ENCODE results near the gene HDAC2. TPM values are rescaled to one million over a fixed set of nuclear protein-coding genes. Genes with fewer than 3 reads are reported as not detected.
"Not testable (repeated sequence)": the region's sequence is repeated elsewhere in the genome, so short reads cannot be mapped to it uniquely, and the experiment has no call there.

Gene HDAC2
- total and polyA plus RNA-seq, 2 experiments from 2014 or later, result 343 to 355 TPM

GRCh38 chr6:113989675-113990074, 18.7 kb upstream of the HDAC2 start (continued):
- no peak for TF ChIP-seq ZNF462 (CRISPR knock-in tag; IDR thresholded peaks at IDR 0.05)
- TF ChIP-seq CREB1 (CRISPR knock-in tag; IDR thresholded peaks at IDR 0.05; ENCODE audit: low read depth), result no peak
- no peak for TF ChIP-seq STAT1 (IDR thresholded peaks at IDR 0.05; ENCODE audit: unreplicated experiment)
- TF ChIP-seq ZNF331 (CRISPR knock-in tag; IDR thresholded peaks at IDR 0.05; ENCODE audit: low read depth), result no peak
- TF ChIP-seq POLR2AphosphoS5 (IDR thresholded peaks at IDR 0.05; ENCODE audit: low read depth), result no peak

- H3K9me2 ChIP-seq (ENCODE audit: insufficient read depth); H3K4me2 ChIP-seq; H3K4me3 ChIP-seq; H4K20me1 ChIP-seq (replicated peaks; ENCODE audit: insufficient read depth); H3K27ac ChIP-seq (ENCODE audit: low read depth); H3K79me2 ChIP-seq (replicated peaks; ENCODE audit: insufficient read depth); H3K27me3 Mint-ChIP-seq (ENCODE audit: insufficient read depth, low read depth, poor library complexity); H2AFZ ChIP-seq; ATAC-seq; H3K4me1 ChIP-seq (ENCODE audit: insufficient read depth); H3K27ac Mint-ChIP-seq; DNase-seq (ENCODE audit: low spot score); H3K4me3 Mint-ChIP-seq; H3K4me1 Mint-ChIP-seq; H3K36me3 Mint-ChIP-seq (ENCODE audit: low read depth); H3F3A ChIP-seq (replicated peaks; ENCODE audit: low read depth); H3K9me3 Mint-ChIP-seq; H3K36me3 ChIP-seq (ENCODE audit: insufficient read depth); H3K27me3 ChIP-seq (ENCODE audit: insufficient read depth): not testable (repeated sequence)
These were observed 11.7 kb upstream of the HDAC2 start for GRCh38 chr6:113982675-113983074.

- Mint-ChIP-seq H3K27me3 (ENCODE audit: insufficient read depth, low read depth, poor library complexity) (peaks cover 4% of the 10 kb centered on the region), H3K4me1 (peaks cover 2% of the 10 kb centered on the region; the same call in 2 of the 3 replicates), H3K36me3 (ENCODE audit: low read depth) (no peaks in the 10 kb centered on the region; the same call in 2 of the 3 replicates), H3K27ac (no peak overlapping the region), H3K4me3 (no peak overlapping the region), H3K9me3 (no peaks in the 10 kb centered on the region)
- H3K4me1 ChIP-seq (ENCODE audit: insufficient read depth), result no peaks in the 10 kb centered on the region
- no peaks in the 10 kb centered on the region for H3K79me2 ChIP-seq (replicated peaks; ENCODE audit: insufficient read depth)
- H3K27me3 ChIP-seq (ENCODE audit: insufficient read depth), result no peaks in the 10 kb centered on the region
- no peaks in the 10 kb centered on the region for H3K9me2 ChIP-seq (ENCODE audit: insufficient read depth)
- H2AFZ ChIP-seq, result no peak overlapping the region
- ATAC-seq (no peak), DNase-seq (ENCODE audit: low spot score) (no peak)
- H3K27ac ChIP-seq (ENCODE audit: low read depth), result no peak overlapping the region
- H4K20me1 ChIP-seq (replicated peaks; ENCODE audit: insufficient read depth), result no peaks in the 10 kb centered on the region
- H3K4me3 ChIP-seq, result no peak overlapping the region
- H3K36me3 ChIP-seq (ENCODE audit: insufficient read depth), result no peaks in the 10 kb centered on the region
- no peaks in the 10 kb centered on the region for H3F3A ChIP-seq (replicated peaks; ENCODE audit: low read depth)
- no peak overlapping the region for H3K4me2 ChIP-seq
- TF ChIP-seq ZNF331 (CRISPR knock-in tag; IDR thresholded peaks at IDR 0.05; ENCODE audit: low read depth) (no peak), EZH2phosphoT487 (IDR thresholded peaks at IDR 0.05; ENCODE audit: unreplicated experiment) (no peak), REST (IDR thresholded peaks at IDR 0.05; ENCODE audit: unreplicated experiment) (no peak), NANOG (IDR thresholded peaks at IDR 0.05; ENCODE audit: borderline replicate concordance) (no peak), ETS1 (IDR thresholded peaks at IDR 0.05) (no peak), CREB1 (CRISPR knock-in tag; IDR thresholded peaks at IDR 0.05; ENCODE audit: low read depth) (no peak)
These were observed 11.2 kb upstream of the HDAC2 start for GRCh38 chr6:113982055-113982550.
